ENCODE data around the gene CRIP2. TPM values are rescaled to one million over a fixed set of nuclear protein-coding genes. Genes with fewer than 3 reads are reported as not detected.
A peak's percentile ranks its signal among the peaks of the same experiment; 100 is the strongest.

The CRIP2 gene
- total and polyA plus RNA-seq, 2 donors (not counting 3 experiments of a cell fraction or from before 2014, with no cell fraction given) = 322 to 954 TPM

GRCh38 chr14:105486974-105487448, 12.4 kb downstream of the CRIP2 start:
- Histone ChIP-seq H4K20me1 (replicated peaks; ENCODE audit: control insufficient read depth, extremely low read depth, insufficient read depth, low read length) (no peaks in the 10 kb centered on the region), H2AFZ (ENCODE audit: low read depth, low read length) (no peak overlapping the region), H3K79me2 (ENCODE audit: control insufficient read depth, insufficient read depth, low read length) (peaks cover 3% of the 10 kb centered on the region), H3K4me3 (replicated peaks in 1 of 3; ENCODE audit: insufficient read depth in 1 of 3, low read depth in 1 of 3, low read length in 3 of 3) (no peak overlapping the region), H3K9me3 (replicated peaks; ENCODE audit: control insufficient read depth, insufficient read depth, low read length) (no peaks in the 10 kb centered on the region), H3K27ac (ENCODE audit: insufficient read depth, low read depth, low read length) (no peak overlapping the region), H3K36me3 (ENCODE audit: control insufficient read depth in 2 of 2, extremely low read depth in 1 of 2, insufficient read depth in 2 of 2, low read length in 2 of 2) (no peaks in the 10 kb centered on the region), H3K27me3 (ENCODE audit: control insufficient read depth in 2 of 2, insufficient read depth in 2 of 2, low read length in 2 of 2) (peaks cover 0 to 12% of the 10 kb centered on the region in 2 experiments), H3K4me1 (ENCODE audit: control insufficient read depth, extremely low read depth, insufficient read depth, low read length) (peaks cover 9% of the 10 kb centered on the region), H3K9me1 (replicated peaks; ENCODE audit: control insufficient read depth, extremely low read depth, insufficient read depth, low read length) (no peaks in the 10 kb centered on the region), H3K9ac (replicated peaks; ENCODE audit: extremely low read depth, insufficient read depth, low read length) (no peak overlapping the region), H3K4me2 (ENCODE audit: insufficient read depth, low read length) (no peak overlapping the region)
- BruUV-seq (replicated peaks) = no TSS peak
- DNase-seq (ENCODE audit: low read depth, low spot score) (no peak), FAIRE-seq (no peak)
- intact Hi-C loops (cut with micrococcal nuclease) = no loop called here
- ChIA-PET CTCF (interaction anchor here (0.9 to 1.5 kb wide), 4 partner anchors 10 to 116 kb away, joined by 3 to 6 read pairs (median 4); no protein-coding TSS in a partner anchor), POLR2A (no interaction called here)
- dilution Hi-C loops (cut with MboI; ENCODE audit: extremely low pct_ligation_motif_present, low sequenced_read_pairs) = no loop called here
- no peak for TF ChIP-seq GATA2 (IDR thresholded peaks at IDR 0.05; ENCODE audit: insufficient read depth, insufficient read length, low read depth, low read length)
- TF ChIP-seq POLR2AphosphoS5 (IDR thresholded peaks at IDR 0.05; ENCODE audit: insufficient read depth, low read depth, low read length) = no peak
- no peak for TF ChIP-seq JUN (IDR thresholded peaks at IDR 0.05; ENCODE audit: borderline replicate concordance, insufficient read depth, insufficient read length, low read depth)
- TF ChIP-seq EZH2 (IDR thresholded peaks at IDR 0.05; ENCODE audit: borderline replicate concordance, low read depth, low read length, severe bottlenecking) = peak; percentile 84
- TF ChIP-seq MYC (IDR thresholded peaks at IDR 0.05; ENCODE audit: low read depth, low read length) = no peak
- no peak for TF ChIP-seq MAX (IDR thresholded peaks at IDR 0.05; ENCODE audit: insufficient read depth, insufficient read length)

DNA sequence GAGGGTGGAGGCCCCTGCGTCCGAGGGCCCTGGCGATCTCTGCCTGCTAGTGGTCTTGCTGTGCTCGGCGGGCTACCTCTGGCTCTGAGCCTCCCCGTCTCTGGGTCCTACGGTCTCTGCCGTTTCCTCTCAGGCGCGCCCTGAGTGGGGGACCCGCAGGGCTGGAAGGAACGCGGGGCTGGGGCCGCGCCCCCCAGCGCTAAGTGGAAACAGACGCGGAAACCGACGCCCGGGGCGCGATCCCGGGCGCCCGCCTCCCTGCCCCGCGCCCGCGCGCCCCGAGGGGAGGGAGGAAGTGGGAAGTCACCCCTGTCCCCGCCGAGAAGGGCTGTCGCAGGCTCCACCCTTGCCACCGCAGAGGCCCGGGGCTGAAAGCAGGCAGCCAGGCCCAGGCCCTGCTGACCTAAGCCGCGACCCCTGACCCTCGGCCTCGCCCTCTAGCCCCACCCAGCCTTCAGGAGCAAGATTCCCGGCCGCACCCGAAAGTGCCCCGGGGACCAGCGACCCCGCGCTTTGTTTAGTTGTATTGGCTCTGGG, 12.9 kb downstream of the CRIP2 start:
- DNase-seq (ENCODE audit: low read depth, low spot score) = no peak
- Histone ChIP-seq H4K20me1 (replicated peaks; ENCODE audit: control insufficient read depth, extremely low read depth, insufficient read depth, low read length) (no peaks in the 10 kb centered on the region), H3K4me2 (ENCODE audit: insufficient read depth, low read length) (no peak overlapping the region), H3K27ac (ENCODE audit: insufficient read depth, low read depth, low read length) (no peak overlapping the region), H3K9me3 (replicated peaks; ENCODE audit: control insufficient read depth, insufficient read depth, low read length) (no peaks in the 10 kb centered on the region), H3K27me3 (ENCODE audit: control insufficient read depth in 2 of 2, insufficient read depth in 2 of 2, low read length in 2 of 2) (peaks cover 0 to 12% of the 10 kb centered on the region in 2 experiments), H3K9me1 (replicated peaks; ENCODE audit: control insufficient read depth, extremely low read depth, insufficient read depth, low read length) (no peaks in the 10 kb centered on the region), H3K9ac (replicated peaks; ENCODE audit: extremely low read depth, insufficient read depth, low read length) (no peak overlapping the region), H3K4me1 (ENCODE audit: control insufficient read depth, extremely low read depth, insufficient read depth, low read length) (peaks cover 4% of the 10 kb centered on the region), H3K79me2 (ENCODE audit: control insufficient read depth, insufficient read depth, low read length) (peaks cover 3% of the 10 kb centered on the region), H3K36me3 (ENCODE audit: control insufficient read depth in 2 of 2, extremely low read depth in 1 of 2, insufficient read depth in 2 of 2, low read length in 2 of 2) (no peaks in the 10 kb centered on the region), H2AFZ (ENCODE audit: low read depth, low read length) (no peak overlapping the region), H3K4me3 (replicated peaks in 1 of 3; ENCODE audit: insufficient read depth in 1 of 3, low read depth in 1 of 3, low read length in 3 of 3) (no peak overlapping the region)
- ChIA-PET POLR2A (no interaction called here), CTCF (interaction anchor here (1.5 kb wide), 1 partner anchor 39 kb away, joined by 3 read pairs; no protein-coding TSS in a partner anchor)
- no peak for TF ChIP-seq MYC (IDR thresholded peaks at IDR 0.05; ENCODE audit: low read depth, low read length)
- peak; percentile 20 for TF ChIP-seq EZH2 (IDR thresholded peaks at IDR 0.05; ENCODE audit: borderline replicate concordance, low read depth, low read length, severe bottlenecking)
- no TSS peak for BruUV-seq (replicated peaks)
- intact Hi-C loops (cut with micrococcal nuclease) (no loop called here), dilution Hi-C loops (cut with MboI; ENCODE audit: extremely low pct_ligation_motif_present, low sequenced_read_pairs) (no loop called here)
- no peak for FAIRE-seq

Measured in endothelial cell of umbilical vein (primary cell).